HG03039 (cell line): Measurements from ENCODE around the gene FSTL1.
"Not testable (repeated sequence)": the region's sequence is repeated elsewhere in the genome, so short reads cannot be mapped to it uniquely, and the experiment has no call there.

ENCODE experiments used
- ATAC-seq: cut with Tn5 transposase; IDR thresholded peaks from one replicate; pipeline ENCODE4 v1.9.1; 2021; ENCODE audit warnings: mild to moderate bottlenecking, moderate library complexity; ENCODE audit not compliant: unreplicated experiment

FSTL1 gene

GRCh38 chr3:120418866-120419490, 31.8 kb downstream of the FSTL1 start:
- ATAC-seq: peak; percentile 36

GRCh38 chr3:120418446-120418845, 32.3 kb downstream of the FSTL1 start:
- ATAC-seq: no peak

- peak; percentile 99 for ATAC-seq
These were observed 33.4 kb downstream of the FSTL1 start for GRCh38 chr3:120417272-120417911.

- peak; percentile 5 for ATAC-seq
These were observed 33.9 kb downstream of the FSTL1 start for GRCh38 chr3:120416868-120417267.

GRCh38 chr3:120415756-120416155, 35.0 kb downstream of the FSTL1 start:
- ATAC-seq: no peak

- ATAC-seq: no peak
These were observed 40.3 kb downstream of the FSTL1 start for GRCh38 chr3:120410541-120410940.

GRCh38 chr3:120410116-120410515, 40.7 kb downstream of the FSTL1 start:
- no peak for ATAC-seq

GRCh38 chr3:120407508-120408287, 43.1 kb downstream of the FSTL1 start:
- ATAC-seq: no peak

- ATAC-seq: no peak
These were observed 45.9 kb downstream of the FSTL1 start for GRCh38 chr3:120404876-120405275.

- ATAC-seq: no peak
These were observed 48.5 kb downstream of the FSTL1 start for GRCh38 chr3:120402257-120402656.

- peak; percentile 77 for ATAC-seq
These were observed 51.4 kb downstream of the FSTL1 start for GRCh38 chr3:120399372-120399771.

GRCh38 chr3:120396469-120396868, 54.3 kb downstream of the FSTL1 start:
- ATAC-seq: no peak

- ATAC-seq: no peak
These were observed 56.4 kb downstream of the FSTL1 start for GRCh38 chr3:120394347-120394746.

GRCh38 chr3:120393761-120394160, 57.0 kb downstream of the FSTL1 start:
- ATAC-seq: no peak

GRCh38 chr3:120393243-120393642, 57.5 kb downstream of the FSTL1 start:
- ATAC-seq: no peak

- ATAC-seq: no peak
These were observed 67.8 kb downstream of the FSTL1 start for GRCh38 chr3:120382941-120383447.

- ATAC-seq: no peak
These were observed 69.3 kb downstream of the FSTL1 start for GRCh38 chr3:120381503-120381902.

- not testable (repeated sequence) for ATAC-seq
These were observed 72.8 kb downstream of the FSTL1 start for GRCh38 chr3:120377948-120378347.

GRCh38 chr3:120370463-120370862, 80.3 kb downstream of the FSTL1 start:
- ATAC-seq: no peak

GRCh38 chr3:120369037-120369467, 81.7 kb downstream of the FSTL1 start:
- ATAC-seq: no peak

- ATAC-seq: no peak
These were observed 82.6 kb downstream of the FSTL1 start for GRCh38 chr3:120368172-120368571.

- no peak for ATAC-seq
These were observed 86.0 kb downstream of the FSTL1 start for GRCh38 chr3:120364821-120365220.
